GM21515 (cell line): ENCODE results near the gene NAP1L1.

Experiments
- ATAC-seq: cut with Tn5 transposase; IDR thresholded peaks from one replicate; pipeline ENCODE4 v1.9.1; 2021; ENCODE audit not compliant: unreplicated experiment

The NAP1L1 gene

DNA sequence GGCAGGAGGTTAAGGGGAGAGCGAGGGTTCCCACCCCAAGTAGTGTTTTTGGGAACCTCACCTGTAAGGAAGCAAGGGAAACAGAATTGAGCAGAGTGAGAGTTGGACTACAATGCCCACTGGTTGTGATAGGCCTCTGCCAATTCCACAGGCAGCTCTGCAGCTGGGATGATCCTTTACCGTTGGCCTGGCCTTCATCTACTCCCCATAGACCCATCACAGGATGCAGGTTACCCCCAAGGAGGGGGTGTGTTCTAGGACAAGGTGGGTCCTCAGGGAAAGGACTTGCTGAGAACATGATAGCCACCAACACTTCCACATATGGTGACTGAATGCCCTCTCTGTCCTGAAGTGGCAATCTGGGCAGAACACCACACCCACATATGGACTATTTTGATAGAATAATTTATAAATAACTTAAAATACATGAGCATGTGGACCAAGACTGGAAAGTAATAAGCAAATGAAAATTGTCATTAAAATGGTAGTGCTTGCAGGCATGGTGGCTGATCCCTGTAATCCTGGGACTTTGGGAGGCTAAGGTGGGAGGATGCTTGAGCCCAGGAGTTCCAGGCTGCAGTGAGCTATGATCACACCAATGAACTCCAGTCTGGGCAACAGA is 61.3 kb downstream of the NAP1L1 start:
- ATAC-seq, result no peak

DNA sequence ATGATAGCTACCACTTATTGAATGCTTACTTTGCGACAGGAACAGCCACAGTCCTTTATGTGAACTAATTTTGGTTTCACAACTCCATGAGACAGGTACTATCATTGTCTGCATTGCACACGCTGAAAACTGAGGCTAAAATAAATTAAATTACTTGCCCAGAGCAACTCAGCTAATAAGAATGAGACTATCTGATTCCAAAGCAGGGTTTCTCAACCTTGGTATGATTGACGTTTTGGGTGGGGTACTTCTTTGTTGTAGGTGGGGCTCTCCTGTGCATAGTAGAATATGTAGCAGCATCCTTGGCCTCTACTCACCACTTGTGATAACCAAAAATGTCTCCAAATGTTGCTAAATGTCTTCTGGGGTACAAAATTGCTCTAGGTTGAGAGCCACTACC is 62.0 kb downstream of the NAP1L1 start:
- ATAC-seq, result no peak

DNA sequence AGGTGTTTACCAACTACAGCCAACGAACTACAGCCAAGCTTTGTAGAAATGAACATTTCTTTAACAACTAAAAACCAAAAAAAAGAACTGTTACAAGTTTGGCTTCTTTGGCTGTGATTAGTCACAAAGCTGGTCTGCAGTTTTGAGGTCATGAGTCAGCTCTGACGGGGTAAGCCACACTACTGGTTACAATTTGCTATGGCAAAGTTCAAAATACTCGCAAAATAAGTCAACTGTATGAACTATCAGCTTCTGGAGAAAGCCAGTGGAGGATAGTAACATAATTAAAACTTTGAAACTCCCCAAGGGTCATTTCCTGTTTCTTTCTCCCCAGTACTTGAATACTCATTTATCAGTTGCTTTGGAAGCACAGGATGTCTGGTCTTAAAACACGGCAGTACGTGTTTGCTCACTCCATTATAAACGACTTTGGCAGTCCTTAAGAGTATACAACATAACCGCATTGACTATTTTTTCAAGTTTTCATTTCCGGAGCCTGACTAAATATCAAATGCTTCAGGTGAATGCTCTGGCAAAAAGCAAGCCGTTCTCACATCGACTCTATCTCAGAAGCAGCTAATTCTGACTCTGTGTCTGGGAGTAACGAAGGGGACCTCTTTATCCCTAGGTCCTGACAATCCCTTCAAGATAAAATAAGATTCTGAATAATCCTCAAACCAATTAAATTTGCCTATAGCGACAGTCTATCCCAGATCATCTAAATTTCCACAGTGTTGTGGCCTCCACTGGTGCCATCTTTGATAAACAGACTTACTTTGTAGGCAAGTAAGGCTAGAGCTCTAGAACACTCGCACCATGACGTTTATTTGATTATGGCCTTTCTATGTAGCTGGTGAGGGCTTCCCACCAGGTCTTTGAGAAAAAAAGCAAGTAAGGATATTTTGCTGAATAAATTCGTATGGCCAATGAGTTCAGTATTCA is 63.5 kb downstream of the NAP1L1 start:
- ATAC-seq, result no peak

DNA sequence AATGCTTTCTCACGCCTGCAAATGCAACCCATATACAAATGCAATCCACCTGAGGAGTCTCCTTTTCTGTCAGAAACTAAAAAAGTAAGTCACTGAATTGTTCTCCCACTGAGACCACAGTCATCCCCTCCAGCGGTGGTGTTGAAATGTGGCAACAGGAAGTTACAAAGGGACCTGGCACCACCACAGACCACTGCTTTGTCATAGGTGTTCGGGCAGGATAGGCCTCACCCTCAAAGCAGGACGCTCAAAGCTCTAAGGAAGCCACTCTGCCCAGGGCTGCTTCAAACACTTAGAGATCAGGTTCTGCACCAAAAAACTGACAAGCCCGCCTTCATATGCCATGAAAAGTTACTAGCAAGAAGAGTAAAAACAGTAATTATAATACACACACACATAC is 64.2 kb downstream of the NAP1L1 start:
- ATAC-seq, result peak; percentile 46

DNA sequence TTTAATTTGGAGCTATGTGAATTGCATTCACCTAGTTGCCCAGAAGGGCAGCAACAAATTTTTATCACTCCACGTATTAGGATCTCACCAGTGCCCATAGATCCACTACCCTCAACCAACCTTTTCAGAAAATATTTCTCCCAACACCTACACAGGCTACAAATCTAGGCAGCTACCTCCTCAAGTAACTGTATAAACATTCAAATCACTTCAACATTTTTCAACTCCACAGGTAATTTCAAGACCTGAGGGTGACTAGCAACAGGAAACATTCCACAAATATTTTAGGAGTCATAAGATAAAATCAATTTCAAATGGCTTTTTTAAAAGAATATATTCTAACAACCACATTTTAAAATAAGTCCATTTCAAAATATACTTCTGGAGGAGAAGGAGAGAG is 65.8 kb downstream of the NAP1L1 start:
- no peak for ATAC-seq

DNA sequence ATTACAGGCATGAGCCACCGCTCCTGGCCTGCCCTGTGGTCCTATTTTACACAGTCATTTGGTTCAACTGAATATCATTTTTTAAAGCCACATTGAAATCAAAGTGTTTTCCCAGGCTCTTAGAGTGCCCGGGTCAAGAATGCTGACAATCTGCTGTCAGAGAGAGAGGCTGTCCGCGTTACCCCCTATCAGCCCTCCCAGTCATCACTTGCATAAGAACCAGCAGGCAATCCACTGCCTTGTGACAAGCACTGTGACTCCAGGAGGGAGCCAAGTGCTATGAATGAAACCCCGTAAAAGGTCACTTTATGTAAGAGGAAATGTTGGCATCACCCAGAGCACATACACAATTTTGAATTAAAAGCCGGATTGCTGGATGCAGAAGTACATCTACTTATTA is 66.4 kb downstream of the NAP1L1 start:
- no peak for ATAC-seq

DNA sequence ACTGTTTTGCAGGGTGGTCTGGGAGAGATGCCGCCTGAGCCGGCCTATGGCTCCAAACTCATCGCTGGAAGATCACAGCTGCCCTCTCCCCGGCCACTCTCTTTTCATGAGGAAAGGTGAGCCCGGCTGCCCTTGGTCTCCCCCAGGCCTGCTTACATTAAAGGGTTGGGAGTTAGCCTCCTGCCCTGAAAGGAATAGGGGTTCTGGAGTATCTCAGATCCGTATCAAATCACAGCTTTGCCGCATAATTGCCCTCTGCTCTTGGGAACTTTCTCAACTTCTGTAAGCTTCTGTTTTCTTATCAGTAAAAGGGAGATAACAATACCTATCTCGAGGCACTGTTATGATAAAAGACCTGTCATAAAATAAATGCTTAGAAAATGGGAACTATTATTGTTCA is 70.5 kb downstream of the NAP1L1 start:
- no peak for ATAC-seq

DNA sequence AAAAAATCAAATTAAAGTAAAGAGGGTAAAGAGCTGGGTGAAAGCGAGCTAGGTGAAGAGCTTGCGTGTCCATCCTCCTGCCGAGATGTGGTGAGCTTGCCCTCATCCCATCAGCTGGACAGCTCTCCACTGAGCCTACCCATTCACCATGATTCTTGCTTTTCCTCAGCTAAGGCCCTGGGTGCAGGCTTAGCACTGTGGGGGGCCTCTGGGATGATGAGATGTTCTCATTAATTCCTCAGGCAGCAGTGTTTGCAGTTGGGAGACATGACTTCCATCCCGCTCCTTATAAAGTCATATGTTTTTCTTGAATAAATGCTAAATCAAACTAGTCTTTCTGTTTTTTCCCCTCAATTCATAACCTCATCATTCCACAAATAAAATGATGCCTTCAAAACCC is 70.9 kb downstream of the NAP1L1 start:
- no peak for ATAC-seq

DNA sequence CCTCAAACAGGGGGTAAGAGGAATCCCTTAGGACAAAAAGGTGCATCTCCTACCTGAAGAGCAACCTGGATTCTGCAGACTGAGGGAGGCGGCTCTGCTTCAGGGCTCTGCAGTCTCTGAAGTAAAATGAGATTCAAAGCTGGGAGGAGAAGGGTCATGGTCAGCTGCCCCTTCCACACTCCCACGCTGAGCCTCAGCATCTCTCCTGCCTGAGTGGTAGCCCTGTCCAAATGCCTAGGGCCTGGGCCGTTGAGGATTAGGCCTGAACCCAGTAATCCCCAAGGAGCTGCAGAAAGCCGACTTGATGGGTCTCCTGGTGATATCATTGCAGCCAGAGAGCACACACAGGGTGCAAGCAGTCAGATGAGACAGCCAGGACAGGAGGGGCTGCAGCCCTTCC is 71.8 kb downstream of the NAP1L1 start:
- no peak for ATAC-seq

DNA sequence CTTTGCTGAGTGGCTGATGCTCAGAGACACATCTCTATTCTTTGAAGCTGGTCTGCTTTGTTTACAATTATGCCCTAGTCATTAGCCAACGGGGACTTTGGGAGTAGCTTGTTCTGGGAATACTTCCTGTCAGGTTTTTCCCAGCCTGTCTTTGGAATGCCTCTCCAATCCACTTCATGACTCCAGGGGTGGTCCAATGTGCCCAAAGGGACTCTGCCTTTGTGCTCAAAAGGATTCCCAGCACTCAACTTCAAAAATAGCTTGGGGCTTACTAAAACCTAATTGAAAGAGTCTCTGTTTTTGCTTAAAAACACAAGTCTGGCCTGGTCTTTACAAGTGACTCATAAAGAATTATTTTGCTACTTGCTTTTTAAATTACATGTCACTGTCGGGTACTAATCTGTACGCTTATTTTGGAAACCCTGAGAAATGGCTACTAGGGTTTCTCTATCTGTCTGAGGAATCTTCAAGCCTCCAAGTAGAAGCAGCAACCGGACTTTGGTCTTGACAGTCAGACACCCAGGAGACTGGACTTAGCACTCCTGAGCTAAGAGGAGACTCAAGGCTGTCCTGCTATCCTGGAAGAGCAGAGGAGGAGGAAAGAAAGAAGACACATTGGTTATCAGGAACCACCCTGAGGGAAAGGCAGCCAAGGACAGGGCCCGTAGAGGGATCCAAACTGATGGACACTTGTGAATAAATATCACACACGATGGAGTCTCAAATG is 73.6 kb downstream of the NAP1L1 start:
- ATAC-seq, result no peak

DNA sequence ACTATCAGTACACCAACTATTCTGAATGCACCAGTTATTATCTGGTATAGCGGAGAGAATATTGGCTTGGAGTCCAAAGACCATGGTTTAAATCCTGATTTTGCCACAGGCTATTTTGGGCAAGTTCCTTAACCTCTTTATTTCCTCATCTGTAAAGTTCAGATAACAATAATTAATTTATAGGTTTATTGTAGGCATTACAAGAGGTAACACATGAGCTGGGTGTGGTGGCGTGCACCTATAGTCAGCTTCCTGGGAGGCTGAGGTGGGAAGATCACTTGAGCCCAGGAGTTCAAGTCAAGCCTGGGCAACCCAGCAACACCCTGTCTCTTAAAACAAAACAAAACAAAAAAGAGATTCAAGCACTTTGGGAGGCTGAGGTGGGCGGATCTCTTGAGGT is 76.1 kb downstream of the NAP1L1 start:
- ATAC-seq, result no peak

DNA sequence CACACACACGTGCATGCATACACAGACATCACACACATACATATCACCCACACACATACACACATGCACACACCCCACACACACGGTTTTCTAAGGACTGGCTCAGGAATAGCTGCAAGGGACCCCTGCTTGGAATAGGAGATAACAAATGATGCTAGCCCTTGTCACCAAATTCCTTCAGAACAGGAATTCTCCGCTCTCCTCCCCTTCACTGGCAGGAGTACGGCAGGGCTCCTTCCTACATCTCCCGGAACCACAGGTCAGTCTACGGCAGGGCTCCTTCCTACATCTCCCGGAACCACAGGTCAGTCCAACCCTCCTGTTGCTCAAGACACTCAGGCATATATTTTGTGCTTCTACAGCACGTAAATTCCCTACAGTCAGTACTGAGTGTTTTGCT is 76.8 kb downstream of the NAP1L1 start:
- no peak for ATAC-seq

DNA sequence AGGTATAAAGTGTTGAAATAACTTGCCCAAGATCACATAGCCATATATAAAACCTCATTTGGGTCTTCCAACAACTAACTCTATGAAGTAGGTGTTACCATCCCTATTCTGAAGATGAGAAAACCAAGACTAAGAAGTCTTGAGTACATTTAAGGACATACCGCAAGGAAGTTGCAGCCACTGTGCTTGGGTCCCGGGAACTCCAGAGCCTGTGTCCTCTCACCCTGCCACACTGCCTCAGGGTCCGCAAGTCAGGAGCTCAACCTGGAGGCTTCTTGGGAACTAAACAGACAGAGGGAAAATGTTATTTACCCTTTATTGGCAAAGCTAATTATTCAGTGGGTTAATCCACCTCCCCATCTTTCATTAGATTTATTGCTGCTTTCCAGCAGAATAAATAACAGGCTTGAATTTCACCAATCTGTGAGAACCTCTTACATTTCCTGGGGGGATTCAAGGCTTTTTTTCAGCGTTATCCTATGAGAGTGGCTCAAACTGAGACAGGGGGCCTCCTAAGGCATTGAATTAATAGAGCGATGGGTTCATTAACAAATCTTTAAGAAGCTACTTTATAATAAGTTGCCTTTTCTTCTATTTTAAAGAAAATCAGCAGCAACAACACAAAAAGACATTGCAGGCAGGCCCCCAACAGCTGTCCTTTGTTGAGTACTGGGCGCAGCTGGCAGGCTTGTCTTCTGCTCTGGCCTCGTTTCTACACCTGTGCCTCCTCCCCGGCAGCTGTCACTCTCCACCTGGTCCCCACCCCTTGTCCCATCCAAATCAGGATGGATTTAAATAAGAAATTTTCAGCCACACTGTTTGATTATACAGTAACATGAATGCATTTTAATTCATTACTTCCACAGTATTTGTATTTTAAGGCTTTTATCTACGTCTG is 78.2 kb downstream of the NAP1L1 start:
- ATAC-seq, result no peak

DNA sequence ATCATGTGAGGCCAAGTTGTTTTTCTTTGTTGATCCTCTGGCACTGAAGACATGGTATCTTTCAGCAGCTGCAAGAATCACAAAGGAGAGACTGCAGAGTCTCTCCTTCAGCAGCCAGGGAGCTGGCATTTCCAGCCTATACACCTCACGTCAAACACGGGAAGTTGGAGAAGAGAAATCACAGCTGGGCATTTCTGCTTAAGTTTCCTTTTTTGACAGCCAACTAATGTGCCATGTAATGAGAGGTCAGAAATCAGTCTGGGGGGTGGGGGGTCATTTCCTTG is 81.2 kb downstream of the NAP1L1 start:
- no peak for ATAC-seq

DNA sequence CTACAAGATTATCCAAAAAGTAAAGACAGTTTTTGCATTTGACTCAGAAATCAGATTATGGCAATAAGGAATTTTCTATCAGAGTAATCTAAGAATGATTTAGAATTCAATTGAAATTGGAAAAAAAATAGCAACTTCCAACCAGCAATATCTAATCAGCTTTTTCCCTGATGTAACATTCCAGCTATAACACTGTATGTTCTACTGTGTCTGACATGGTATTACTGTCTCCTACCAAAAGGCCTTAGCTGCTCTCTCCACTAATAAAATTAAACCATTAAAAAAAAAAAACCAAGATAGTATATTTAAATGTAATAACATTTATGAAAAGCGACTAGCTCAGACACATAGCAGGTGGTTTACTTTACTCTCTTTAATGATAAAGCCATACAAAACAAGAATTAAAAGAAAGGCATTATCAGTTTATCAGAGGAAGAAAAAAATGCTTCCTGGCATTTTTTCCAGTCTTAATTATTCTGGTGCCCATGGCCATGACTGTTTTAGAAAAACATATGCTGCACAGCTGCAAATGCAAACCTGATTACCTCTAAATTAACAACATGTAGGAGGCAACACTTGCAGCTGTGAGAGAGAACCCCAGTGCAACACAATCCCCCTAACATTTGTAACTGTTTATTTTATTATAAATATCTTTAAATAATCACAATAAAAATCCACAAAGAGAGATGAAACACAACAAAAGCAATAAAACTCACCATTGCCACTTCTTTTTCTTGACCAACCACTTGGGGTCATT is 81.7 kb downstream of the NAP1L1 start:
- ATAC-seq, result no peak

DNA sequence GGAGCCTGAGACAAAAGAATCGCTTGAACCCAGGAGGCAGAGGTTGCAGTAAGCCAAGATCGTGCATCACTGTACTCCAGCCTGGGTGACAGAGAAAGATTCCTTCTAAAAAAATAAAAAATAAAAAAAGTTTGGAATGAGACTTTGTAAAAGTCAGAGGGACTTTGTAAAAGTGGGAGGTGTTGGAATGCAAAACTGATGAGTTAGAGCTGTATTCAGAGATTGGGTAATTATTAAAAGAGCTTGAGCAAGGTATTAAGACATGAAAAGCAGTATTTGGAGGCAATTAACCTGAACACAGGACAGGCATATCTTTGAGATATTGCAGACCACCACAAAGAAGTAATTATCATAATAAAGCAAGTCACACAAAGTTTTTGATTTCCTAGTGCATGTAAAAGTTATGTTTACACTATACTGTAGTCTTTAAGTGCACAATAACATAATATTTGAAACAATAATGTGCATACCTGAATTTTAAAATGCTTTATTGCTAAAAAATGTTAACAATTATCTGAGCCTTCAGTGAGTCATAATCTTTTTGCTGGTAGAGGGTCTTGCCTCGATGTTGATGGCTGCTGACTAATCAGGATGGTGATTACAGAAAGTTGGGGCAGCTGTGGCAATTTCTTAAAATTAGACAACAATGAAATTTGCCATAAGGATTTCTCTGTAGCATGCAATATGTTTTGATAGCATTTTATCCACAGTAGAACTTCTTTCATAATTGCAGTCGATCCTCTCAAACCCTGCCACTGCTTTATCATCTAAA is 86.0 kb downstream of the NAP1L1 start:
- ATAC-seq, result no peak

DNA sequence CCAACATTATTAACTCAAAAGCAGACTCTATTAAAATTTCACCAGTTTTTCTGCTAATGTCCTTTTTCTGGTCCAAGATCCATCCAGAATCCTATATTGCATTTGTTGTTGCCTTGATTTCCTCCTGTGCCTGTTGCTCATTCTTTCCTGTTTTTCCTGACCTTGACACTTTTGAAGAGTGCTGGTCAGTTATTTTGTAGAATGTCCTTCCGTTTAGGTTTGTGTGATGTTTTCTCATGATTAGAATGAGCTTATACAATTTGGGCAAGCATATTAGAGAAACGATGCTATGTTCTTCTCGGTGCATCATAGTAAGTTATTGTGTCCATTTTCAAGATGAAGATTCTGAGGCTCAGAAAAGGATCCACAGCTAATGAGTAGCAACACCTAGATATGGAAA is 86.8 kb downstream of the NAP1L1 start:
- ATAC-seq, result no peak

DNA sequence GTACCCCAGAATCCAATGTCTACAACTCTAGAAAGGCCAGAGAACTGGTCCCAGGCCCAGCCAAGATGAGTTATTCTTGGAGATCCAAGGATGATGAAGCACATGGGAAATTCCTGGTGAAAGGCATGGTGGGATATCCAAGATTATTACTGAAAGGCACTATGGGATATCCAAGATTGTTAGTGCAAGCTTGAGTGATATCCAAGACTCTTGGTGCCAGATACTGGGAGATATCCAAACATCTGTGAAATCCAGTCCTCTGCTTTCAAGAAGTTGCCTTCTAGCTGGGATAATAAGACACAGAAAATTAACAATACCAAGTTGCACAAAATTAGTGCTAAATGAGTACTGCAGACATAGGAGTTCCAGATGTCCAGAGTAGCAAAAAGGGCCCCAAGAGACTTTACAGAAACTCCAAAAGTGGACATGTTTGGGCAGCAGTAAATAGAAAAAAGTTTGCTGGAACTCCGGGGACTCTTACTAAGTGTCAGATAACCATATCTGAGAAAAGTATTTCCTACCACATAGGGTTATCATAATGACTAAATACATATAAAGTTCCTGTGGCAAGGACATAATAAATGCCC is 87.5 kb downstream of the NAP1L1 start:
- no peak for ATAC-seq

DNA sequence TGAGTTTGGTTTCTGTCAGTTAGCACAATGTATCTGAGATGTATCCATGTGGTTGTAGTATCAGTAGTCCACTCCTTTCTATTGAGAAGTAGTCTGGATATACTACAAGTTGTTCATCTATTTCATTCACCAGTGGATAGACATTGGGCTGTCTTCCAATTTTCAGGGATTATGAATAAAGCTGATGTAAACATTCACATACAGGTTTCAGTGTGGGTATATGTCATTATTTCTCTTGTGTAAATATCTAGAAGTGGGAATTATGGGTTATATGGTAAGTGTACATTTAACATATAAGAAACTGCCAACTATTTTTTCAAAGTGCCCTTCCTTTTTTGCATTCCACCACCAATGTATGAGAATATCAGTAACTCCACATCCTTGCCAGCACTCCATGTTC is 88.8 kb downstream of the NAP1L1 start:
- no peak for ATAC-seq
